Body of pancreas (tissue), 4 donors: ENCODE measurements around the gene PLEKHS1. TPM values are rescaled to one million over a fixed set of nuclear protein-coding genes. Genes with fewer than 3 reads are reported as not detected.

Experiments
- ATAC-seq: fragments of 150-250 bp; one replicate; pipeline ENCODE4 v1.9.1; 2016
- DNase-seq, 4 donors: peaks; one replicate each; pipeline ENCODE4 v3.0.0-alpha.2; 2019
- H3K27ac ChIP-seq, 4 donors: fragments of 200-600 bp; sonication (generic); 1 replicate in 3 of 4; 2 replicates in 1 of 4; pipeline versions ENCODE4 v1.5.1 to v1.6.1; 2016 to 2019; ENCODE audit warnings: mild to moderate bottlenecking in 1 of 4, mixed read lengths in 1 of 4, moderate library complexity in 1 of 4
- H3K27me3 ChIP-seq, 2 donors: fragments of 200-600 bp; sonication (generic); one replicate each; pipeline ENCODE4 v1.6.0; 2016; ENCODE audit warnings: mild to moderate bottlenecking in 1 of 2
- H3K36me3 ChIP-seq, 2 donors: fragments of 200-600 bp; sonication (generic); replicated peaks in 1 of 2; 2 replicates each; pipeline ENCODE4 v1.5.1; 2016; ENCODE audit warnings: low read depth in 2 of 2; ENCODE audit not compliant: insufficient read depth in 1 of 2
- H3K4me1 ChIP-seq: fragments of 200-600 bp; sonication (generic); one replicate; pipeline ENCODE4 v1.6.0; 2016
- H3K4me3 ChIP-seq, 2 donors: fragments of 200-600 bp; sonication (generic); 1 replicate in 1 of 2; 2 replicates in 1 of 2; pipeline ENCODE4 v1.5.1; 2016 to 2019
- H3K9me3 ChIP-seq, 3 donors: fragments of 200-600 bp; sonication (generic); 1 replicate in 2 of 3; 2 replicates in 1 of 3; pipeline ENCODE4 v1.5.1; 2016
- CTCF ChIP-seq, 7 experiments: fragments of 450-650 bp in 4 of 7; fragments of 200-600 bp in 3 of 7; sonication (generic) in 3 of 7; IDR thresholded peaks; one replicate each; pipeline ENCODE4 v1.5.1; 2016 to 2019; ENCODE audit warnings: antibody characterized with exemption in 7 of 7
- POLR2A ChIP-seq, 3 donors: fragments of 450-650 bp; IDR thresholded peaks; one replicate each; pipeline ENCODE4 v1.6.1; 2016; ENCODE audit warnings: antibody characterized with exemption in 3 of 3, mild to moderate bottlenecking in 2 of 3
- WGBS, 2 donors: methylation state at CpG; one replicate each; pipeline ENCODE4 v1.1.5; 2017; 5-methylcytosine and 5-hydroxymethylcytosine counted together
- intact Hi-C: fragments of 100-400 bp; cut with DNase I; formaldehyde crosslinking; loops from one replicate; pipeline ENCODE4 v1.15.1; 2023
- total RNA-seq, 2 donors: library from RNA; depleted of rRNA; stranded (reverse); fragments of >200 nt; gene quantifications; one replicate each; pipeline ENCODE4 v1.1.0, GENCODE V29; 2016

The PLEKHS1 gene
- total RNA-seq, 2 donors from 2014 or later, result 6.2 to 7.6 TPM

- H3K27me3 ChIP-seq, result no peaks in the 10 kb centered on the region
- H3K4me1 ChIP-seq, result peaks cover 5% of the 10 kb centered on the region
- peak overlapping the region in 3 of 4 donors; percentile 39 to 79 (median 57) for H3K27ac ChIP-seq
- intact Hi-C loops, result no loop called here
- DNase-seq (peak in 2 of 4 donors; percentile 76), ATAC-seq (peak; percentile 81)
- no peak overlapping the region for H3K4me3 ChIP-seq
- no peaks in the 10 kb centered on the region for H3K9me3 ChIP-seq
- no peak for TF ChIP-seq CTCF (IDR thresholded peaks at IDR 0.05)
- peak in 1 of 3 donors; percentile 14 for TF ChIP-seq POLR2A (IDR thresholded peaks at IDR 0.05)
- WGBS, 2 donors, result 42 to 75% methylated on average over 8 of the region's 8 CpGs
- H3K36me3 ChIP-seq, result no peaks in the 10 kb centered on the region
These were observed 31.7 kb downstream of the PLEKHS1 start for GRCh38 chr10:113782986-113783704.

GRCh38 chr10:113788604-113789083 lies 37.2 kb downstream of the PLEKHS1 start:
- peak overlapping the region in 2 of 4 donors; percentile 14 to 45 for H3K27ac ChIP-seq
- no peaks in the 10 kb centered on the region for H3K27me3 ChIP-seq
- no peak overlapping the region for H3K4me3 ChIP-seq
- no peaks in the 10 kb centered on the region for H3K36me3 ChIP-seq
- H3K9me3 ChIP-seq, result no peaks in the 10 kb centered on the region
- intact Hi-C loops, result no loop called here
- peak; percentile 74 for ATAC-seq
- peak in 3 of 4 donors; percentile 25 to 62 (median 34) for DNase-seq
- H3K4me1 ChIP-seq, result peaks cover 2% of the 10 kb centered on the region
- WGBS, 2 donors, result 45 to 48% methylated on average over 9 of the region's 9 CpGs
- no peak for TF ChIP-seq CTCF (IDR thresholded peaks at IDR 0.05)
- no peak for TF ChIP-seq POLR2A (IDR thresholded peaks at IDR 0.05)

GRCh38 chr10:113791691-113792090 lies 40.2 kb downstream of the PLEKHS1 start:
- ATAC-seq (no peak), DNase-seq (no peak)
- Histone ChIP-seq H3K27ac (no peak overlapping the region), H3K36me3 (no peaks in the 10 kb centered on the region), H3K9me3 (no peaks in the 10 kb centered on the region), H3K4me3 (no peak overlapping the region), H3K27me3 (no peaks in the 10 kb centered on the region), H3K4me1 (no peaks in the 10 kb centered on the region)
- WGBS, 2 donors, result 75 to 79% methylated on average over 2 of the region's 2 CpGs
- TF ChIP-seq POLR2A (IDR thresholded peaks at IDR 0.05) (no peak), CTCF (IDR thresholded peaks at IDR 0.05) (no peak)
- intact Hi-C loops, result no loop called here

- ATAC-seq, result no peak
- H3K27ac ChIP-seq, result no peak overlapping the region
- H3K27me3 ChIP-seq, result no peaks in the 10 kb centered on the region
- no peak for DNase-seq
- 86 to 89% methylated on average over 6 of the region's 6 CpGs for WGBS, 2 donors
- H3K4me3 ChIP-seq, result no peak overlapping the region
- H3K36me3 ChIP-seq, result no peaks in the 10 kb centered on the region
- H3K4me1 ChIP-seq, result no peaks in the 10 kb centered on the region
- H3K9me3 ChIP-seq, result no peaks in the 10 kb centered on the region
- TF ChIP-seq CTCF (IDR thresholded peaks at IDR 0.05), result no peak
- no peak for TF ChIP-seq POLR2A (IDR thresholded peaks at IDR 0.05)
- intact Hi-C loops, result no loop called here
These were observed 50.1 kb downstream of the PLEKHS1 start for GRCh38 chr10:113801569-113801968.

GRCh38 chr10:113802997-113803396 lies 51.5 kb downstream of the PLEKHS1 start:
- ATAC-seq (peak; percentile 50), DNase-seq (no peak)
- no peaks in the 10 kb centered on the region for H3K36me3 ChIP-seq
- H3K9me3 ChIP-seq, result no peaks in the 10 kb centered on the region
- WGBS, 2 donors, result 36 to 50% methylated on average over 4 of the region's 4 CpGs
- no peaks in the 10 kb centered on the region for H3K4me1 ChIP-seq
- H3K27me3 ChIP-seq, result no peaks in the 10 kb centered on the region
- TF ChIP-seq CTCF (IDR thresholded peaks at IDR 0.05) (no peak), POLR2A (IDR thresholded peaks at IDR 0.05) (no peak)
- H3K27ac ChIP-seq, result peak overlapping the region in 3 of 4 donors; percentile 8 to 30 (median 27)
- intact Hi-C loops, result no loop called here
- H3K4me3 ChIP-seq, result no peak overlapping the region
